Caco-2 (cell line): Measurements from ENCODE around the gene PCSK5. TPM values are rescaled to one million over a fixed set of nuclear protein-coding genes. Genes with fewer than 3 reads are reported as not detected.

Source experiments
- BruUV-seq: library from RNA; stranded (reverse); fragments of 400-500 nt; replicated peaks from 2 replicates; lab custom pipeline; 2021; lab: Mats Ljungman, UMichigan
- CTCF ChIA-PET: fragments of 300-600 bp; sonication (Branson Sonifier 250); formaldehyde crosslinking; loops from one replicate; lab custom pipeline; 2022; ENCODE audit warnings: antibody characterized with exemption; lab: Charles Lee
- POLR2A ChIA-PET: fragments of 300-600 bp; sonication (Branson Sonifier 250); formaldehyde crosslinking; loops from one replicate; lab custom pipeline; 2022; ENCODE audit warnings: antibody characterized with exemption; lab: Charles Lee
- DNase-seq, 2 experiments: peaks; one replicate each; pipeline versions ENCODE4 v3.0.0 to v3.0.0-alpha.2; 2020 to 2022
- H3K27me3 ChIP-seq: replicated peaks from 2 replicates; pipeline ENCODE4 v1.6.0; 2011; ENCODE audit warnings: low read length; ENCODE audit not compliant: control insufficient read depth, insufficient read depth
- H3K36me3 ChIP-seq: 2 replicates; pipeline ENCODE4 v1.5.1; 2011; ENCODE audit warnings: low read length; ENCODE audit not compliant: control insufficient read depth, insufficient read depth
- H3K4me1 ChIP-seq: fragments of 250-450 bp; sonication (Bioruptor Pico); 2 replicates; pipeline ENCODE4 v1.5.1; 2020; ENCODE audit warnings: mild to moderate bottlenecking
- H3K4me3 ChIP-seq: 2 replicates; pipeline ENCODE4 v1.5.1; 2011; ENCODE audit warnings: low read depth, mild to moderate bottlenecking, control low read depth, low read length
- H3K9me3 ChIP-seq: fragments of 250-450 bp; sonication (Bioruptor Pico); 2 replicates; pipeline ENCODE4 v1.5.1; 2020; ENCODE audit warnings: mild to moderate bottlenecking, moderate library complexity
- H3K27ac Mint-ChIP-seq: one replicate; pipeline ENCODE4 v1.8.0; 2022; ENCODE audit warnings: mixed read lengths; ENCODE audit not compliant: unreplicated experiment
- H3K27me3 Mint-ChIP-seq: one replicate; pipeline ENCODE4 v1.8.0; 2022; ENCODE audit warnings: mixed read lengths; ENCODE audit not compliant: insufficient read depth, unreplicated experiment
- H3K36me3 Mint-ChIP-seq: one replicate; pipeline ENCODE4 v1.8.0; 2022; ENCODE audit warnings: mild to moderate bottlenecking, mixed read lengths; ENCODE audit not compliant: insufficient read depth, unreplicated experiment
- H3K4me1 Mint-ChIP-seq: one replicate; pipeline ENCODE4 v1.8.0; 2022; ENCODE audit warnings: low read depth, mixed read lengths; ENCODE audit not compliant: unreplicated experiment
- H3K4me3 Mint-ChIP-seq: one replicate; pipeline ENCODE4 v1.8.0; 2022; ENCODE audit warnings: mild to moderate bottlenecking, moderate library complexity, mixed read lengths; ENCODE audit not compliant: unreplicated experiment
- H3K9me3 Mint-ChIP-seq: one replicate; pipeline ENCODE4 v1.8.0; 2022; ENCODE audit warnings: mixed read lengths; ENCODE audit not compliant: unreplicated experiment
- CTCF ChIP-seq, 2 experiments: fragments of 200-600 bp in 1 of 2; IDR thresholded peaks; 1 replicate in 1 of 2; 2 replicates in 1 of 2; pipeline versions ENCODE4 v1.5.1 to v1.8.0; 2011 to 2022; ENCODE audit warnings: antibody characterized with exemption in 1 of 2, control low read depth in 1 of 2, inconsistent platforms in 1 of 2, low read depth in 1 of 2, low read length in 1 of 2, mild to moderate bottlenecking in 1 of 2, moderate library complexity in 1 of 2; ENCODE audit not compliant: insufficient read depth in 1 of 2, severe bottlenecking in 1 of 2, unreplicated experiment in 1 of 2
- intact Hi-C: fragments of 100-400 bp; cut with micrococcal nuclease; formaldehyde crosslinking; loops from one replicate; pipeline ENCODE4 v1.10.0; 2022; ENCODE audit not compliant: unreplicated experiment
- total RNA-seq: library from RNA; stranded (reverse); gene quantifications from 2 replicates; pipeline ENCODE4 v1.2.3, GENCODE V29; 2022

The PCSK5 gene
- total RNA-seq, 1 experiment from 2014 or later = 10.9 TPM

- intact Hi-C loops = no loop called here
- no peak for DNase-seq
- H3K4me1 ChIP-seq = no peaks in the 10 kb centered on the region
- no peaks in the 10 kb centered on the region for H3K36me3 Mint-ChIP-seq
- H3K9me3 ChIP-seq = no peaks in the 10 kb centered on the region
- POLR2A ChIA-PET = no interaction called here
- no TSS peak for BruUV-seq
- H3K27me3 Mint-ChIP-seq = no peaks in the 10 kb centered on the region
- peaks cover 3% of the 10 kb centered on the region for H3K4me1 Mint-ChIP-seq
- H3K27me3 ChIP-seq = no peaks in the 10 kb centered on the region
- no peak for TF ChIP-seq CTCF (IDR thresholded peaks at IDR 0.05; ENCODE audit: insufficient read depth in 1 of 2, low read depth in 1 of 2, low read length in 1 of 2, severe bottlenecking in 1 of 2, unreplicated experiment in 1 of 2)
- no peak overlapping the region for H3K4me3 Mint-ChIP-seq
- CTCF ChIA-PET = no interaction called here
- no peak overlapping the region for H3K27ac Mint-ChIP-seq
- H3K9me3 Mint-ChIP-seq = no peaks in the 10 kb centered on the region
- no peak overlapping the region for H3K4me3 ChIP-seq
- H3K36me3 ChIP-seq = no peaks in the 10 kb centered on the region
These were observed 154.7 kb downstream of the PCSK5 start for GRCh38 chr9:76045221-76045620.

- Mint-ChIP-seq H3K27ac (no peak overlapping the region), H3K4me3 (no peak overlapping the region), H3K9me3 (no peaks in the 10 kb centered on the region), H3K4me1 (no peaks in the 10 kb centered on the region), H3K27me3 (no peaks in the 10 kb centered on the region), H3K36me3 (peaks cover 7% of the 10 kb centered on the region)
- Histone ChIP-seq H3K36me3 (no peaks in the 10 kb centered on the region), H3K27me3 (no peaks in the 10 kb centered on the region), H3K4me3 (no peak overlapping the region), H3K4me1 (no peaks in the 10 kb centered on the region), H3K9me3 (no peaks in the 10 kb centered on the region)
- DNase-seq = peak; percentile 12 to 35
- POLR2A ChIA-PET = no interaction called here
- BruUV-seq = no TSS peak
- intact Hi-C loops = no loop called here
- CTCF ChIA-PET = no interaction called here
- no peak for TF ChIP-seq CTCF (IDR thresholded peaks at IDR 0.05; ENCODE audit: insufficient read depth in 1 of 2, low read depth in 1 of 2, low read length in 1 of 2, severe bottlenecking in 1 of 2, unreplicated experiment in 1 of 2)
These were observed 158.9 kb downstream of the PCSK5 start for GRCh38 chr9:76049341-76049740.

GRCh38 chr9:76067696-76068095 lies 177.2 kb downstream of the PCSK5 start:
- Mint-ChIP-seq H3K9me3 (no peaks in the 10 kb centered on the region), H3K27me3 (no peaks in the 10 kb centered on the region), H3K4me3 (no peak overlapping the region), H3K4me1 (no peaks in the 10 kb centered on the region), H3K27ac (no peak overlapping the region), H3K36me3 (peaks cover 21% of the 10 kb centered on the region)
- no peaks in the 10 kb centered on the region for H3K36me3 ChIP-seq
- intact Hi-C loops = no loop called here
- H3K4me1 ChIP-seq = no peaks in the 10 kb centered on the region
- no peak for TF ChIP-seq CTCF (IDR thresholded peaks at IDR 0.05; ENCODE audit: insufficient read depth in 1 of 2, low read depth in 1 of 2, low read length in 1 of 2, severe bottlenecking in 1 of 2, unreplicated experiment in 1 of 2)
- ChIA-PET CTCF (no interaction called here), POLR2A (no interaction called here)
- no peaks in the 10 kb centered on the region for H3K9me3 ChIP-seq
- BruUV-seq = no TSS peak
- no peak for DNase-seq
- no peak overlapping the region for H3K4me3 ChIP-seq
- H3K27me3 ChIP-seq = no peaks in the 10 kb centered on the region
